Erythroblast (primary cell): ENCODE results near the gene DLST.

Experiments
- GATA1 ChIP-seq: IDR thresholded peaks from 2 replicates; pipeline ENCODE4 v1.6.1; 2011; ENCODE audit warnings: low read depth, mild to moderate bottlenecking, control low read depth, low read length, moderate library complexity
- POLR2A ChIP-seq: IDR thresholded peaks from 2 replicates; pipeline ENCODE4 v1.6.1; 2011; ENCODE audit warnings: mild to moderate bottlenecking, low read length

GRCh38 chr14:74834692-74835392 is 46.9 kb upstream of the DLST start:
- TF ChIP-seq POLR2A (no peak), GATA1 (no peak)
